ENCODE results near the gene NKX1-1.

The NKX1-1 gene

GRCh38 chr4:1409491-1410425 lies 3.5 kb upstream of the NKX1-1 start:
- Histone ChIP-seq H3K4me3 (ENCODE audit: low read depth in 1 of 2, low read length in 2 of 2) (no peak overlapping the region), H3K27ac (ENCODE audit: low read depth, low read length) (no peak overlapping the region), H3K4me1 (ENCODE audit: control insufficient read depth in 1 of 2, insufficient read depth in 2 of 2, low read length in 2 of 2) (no peaks in the 10 kb centered on the region), H3K9ac (ENCODE audit: low read depth in 1 of 2, low read length in 2 of 2) (no peak overlapping the region), H3K27me3 (ENCODE audit: control insufficient read depth in 1 of 2, insufficient read depth in 2 of 2, low read length in 2 of 2) (peaks cover 41 to 69% of the 10 kb centered on the region in 2 donors), H3K9me3 (ENCODE audit: control insufficient read depth in 1 of 2, low read length in 2 of 2) (no peaks in the 10 kb centered on the region), H3K36me3 (ENCODE audit: control insufficient read depth in 1 of 2, insufficient read depth in 2 of 2, low read length in 2 of 2) (no peaks in the 10 kb centered on the region)

- H3K36me3 ChIP-seq (ENCODE audit: control insufficient read depth in 1 of 2, insufficient read depth in 2 of 2, low read length in 2 of 2) = no peaks in the 10 kb centered on the region
- H3K4me3 ChIP-seq (ENCODE audit: low read depth in 1 of 2, low read length in 2 of 2) = no peak overlapping the region
- H3K4me1 ChIP-seq (ENCODE audit: control insufficient read depth in 1 of 2, insufficient read depth in 2 of 2, low read length in 2 of 2) = no peaks in the 10 kb centered on the region
- peaks cover 48 to 74% of the 10 kb centered on the region in 2 donors for H3K27me3 ChIP-seq (ENCODE audit: control insufficient read depth in 1 of 2, insufficient read depth in 2 of 2, low read length in 2 of 2)
- no peak overlapping the region for H3K27ac ChIP-seq (ENCODE audit: low read depth, low read length)
- H3K9me3 ChIP-seq (ENCODE audit: control insufficient read depth in 1 of 2, low read length in 2 of 2) = no peaks in the 10 kb centered on the region
- no peak overlapping the region for H3K9ac ChIP-seq (ENCODE audit: low read depth in 1 of 2, low read length in 2 of 2)
These were observed 2.8 kb upstream of the NKX1-1 start for GRCh38 chr4:1409079-1409478.

GRCh38 chr4:1408418-1408817 lies 2.2 kb upstream of the NKX1-1 start:
- Histone ChIP-seq H3K9me3 (ENCODE audit: control insufficient read depth in 1 of 2, low read length in 2 of 2) (no peaks in the 10 kb centered on the region), H3K27ac (ENCODE audit: low read depth, low read length) (no peak overlapping the region), H3K4me1 (ENCODE audit: control insufficient read depth in 1 of 2, insufficient read depth in 2 of 2, low read length in 2 of 2) (no peaks in the 10 kb centered on the region), H3K27me3 (ENCODE audit: control insufficient read depth in 1 of 2, insufficient read depth in 2 of 2, low read length in 2 of 2) (peaks cover 46 to 69% of the 10 kb centered on the region in 2 donors), H3K36me3 (ENCODE audit: control insufficient read depth in 1 of 2, insufficient read depth in 2 of 2, low read length in 2 of 2) (no peaks in the 10 kb centered on the region), H3K4me3 (ENCODE audit: low read depth in 1 of 2, low read length in 2 of 2) (no peak overlapping the region), H3K9ac (ENCODE audit: low read depth in 1 of 2, low read length in 2 of 2) (no peak overlapping the region)

- Histone ChIP-seq H3K9ac (ENCODE audit: low read depth in 1 of 2, low read length in 2 of 2) (no peak overlapping the region), H3K36me3 (ENCODE audit: control insufficient read depth in 1 of 2, insufficient read depth in 2 of 2, low read length in 2 of 2) (no peaks in the 10 kb centered on the region), H3K27ac (ENCODE audit: low read depth, low read length) (no peak overlapping the region), H3K27me3 (ENCODE audit: control insufficient read depth in 1 of 2, insufficient read depth in 2 of 2, low read length in 2 of 2) (peaks cover 43 to 62% of the 10 kb centered on the region in 2 donors), H3K4me3 (ENCODE audit: low read depth in 1 of 2, low read length in 2 of 2) (no peak overlapping the region), H3K4me1 (ENCODE audit: control insufficient read depth in 1 of 2, insufficient read depth in 2 of 2, low read length in 2 of 2) (no peaks in the 10 kb centered on the region), H3K9me3 (ENCODE audit: control insufficient read depth in 1 of 2, low read length in 2 of 2) (no peaks in the 10 kb centered on the region)
These were observed 1.6 kb upstream of the NKX1-1 start for GRCh38 chr4:1407657-1408333.

GRCh38 chr4:1406981-1407656 lies 877 bp upstream of the NKX1-1 start:
- no peaks in the 10 kb centered on the region for H3K9me3 ChIP-seq (ENCODE audit: control insufficient read depth in 1 of 2, low read length in 2 of 2)
- no peaks in the 10 kb centered on the region for H3K4me1 ChIP-seq (ENCODE audit: control insufficient read depth in 1 of 2, insufficient read depth in 2 of 2, low read length in 2 of 2)
- H3K9ac ChIP-seq (ENCODE audit: low read depth in 1 of 2, low read length in 2 of 2) = no peak overlapping the region
- H3K36me3 ChIP-seq (ENCODE audit: control insufficient read depth in 1 of 2, insufficient read depth in 2 of 2, low read length in 2 of 2) = no peaks in the 10 kb centered on the region
- H3K4me3 ChIP-seq (ENCODE audit: low read depth in 1 of 2, low read length in 2 of 2) = no peak overlapping the region
- H3K27ac ChIP-seq (ENCODE audit: low read depth, low read length) = no peak overlapping the region
- H3K27me3 ChIP-seq (ENCODE audit: control insufficient read depth in 1 of 2, insufficient read depth in 2 of 2, low read length in 2 of 2) = peaks cover 40 to 62% of the 10 kb centered on the region in 2 donors

- Histone ChIP-seq H3K36me3 (ENCODE audit: control insufficient read depth in 1 of 2, insufficient read depth in 2 of 2, low read length in 2 of 2) (no peaks in the 10 kb centered on the region), H3K27ac (ENCODE audit: low read depth, low read length) (no peak overlapping the region), H3K4me3 (ENCODE audit: low read depth in 1 of 2, low read length in 2 of 2) (no peak overlapping the region), H3K9ac (ENCODE audit: low read depth in 1 of 2, low read length in 2 of 2) (no peak overlapping the region), H3K27me3 (ENCODE audit: control insufficient read depth in 1 of 2, insufficient read depth in 2 of 2, low read length in 2 of 2) (peaks cover 43 to 60% of the 10 kb centered on the region in 2 donors), H3K9me3 (ENCODE audit: control insufficient read depth in 1 of 2, low read length in 2 of 2) (no peaks in the 10 kb centered on the region), H3K4me1 (ENCODE audit: control insufficient read depth in 1 of 2, insufficient read depth in 2 of 2, low read length in 2 of 2) (no peaks in the 10 kb centered on the region)
These were observed 427 bp downstream of the NKX1-1 start for GRCh38 chr4:1405636-1406393.

- Histone ChIP-seq H3K4me1 (ENCODE audit: control insufficient read depth in 1 of 2, insufficient read depth in 2 of 2, low read length in 2 of 2) (no peaks in the 10 kb centered on the region), H3K27ac (ENCODE audit: low read depth, low read length) (no peak overlapping the region), H3K9ac (ENCODE audit: low read depth in 1 of 2, low read length in 2 of 2) (no peak overlapping the region), H3K9me3 (ENCODE audit: control insufficient read depth in 1 of 2, low read length in 2 of 2) (no peaks in the 10 kb centered on the region), H3K36me3 (ENCODE audit: control insufficient read depth in 1 of 2, insufficient read depth in 2 of 2, low read length in 2 of 2) (no peaks in the 10 kb centered on the region), H3K27me3 (ENCODE audit: control insufficient read depth in 1 of 2, insufficient read depth in 2 of 2, low read length in 2 of 2) (peaks cover 44 to 66% of the 10 kb centered on the region in 2 donors), H3K4me3 (ENCODE audit: low read depth in 1 of 2, low read length in 2 of 2) (no peak overlapping the region)
These were observed 997 bp downstream of the NKX1-1 start for GRCh38 chr4:1405254-1405635.

- no peak overlapping the region for H3K9ac ChIP-seq (ENCODE audit: low read depth in 1 of 2, low read length in 2 of 2)
- no peaks in the 10 kb centered on the region for H3K9me3 ChIP-seq (ENCODE audit: control insufficient read depth in 1 of 2, low read length in 2 of 2)
- no peaks in the 10 kb centered on the region for H3K36me3 ChIP-seq (ENCODE audit: control insufficient read depth in 1 of 2, insufficient read depth in 2 of 2, low read length in 2 of 2)
- no peak overlapping the region for H3K4me3 ChIP-seq (ENCODE audit: low read depth in 1 of 2, low read length in 2 of 2)
- peaks cover 44 to 65% of the 10 kb centered on the region in 2 donors for H3K27me3 ChIP-seq (ENCODE audit: control insufficient read depth in 1 of 2, insufficient read depth in 2 of 2, low read length in 2 of 2)
- H3K4me1 ChIP-seq (ENCODE audit: control insufficient read depth in 1 of 2, insufficient read depth in 2 of 2, low read length in 2 of 2) = no peaks in the 10 kb centered on the region
- no peak overlapping the region for H3K27ac ChIP-seq (ENCODE audit: low read depth, low read length)
These were observed 1.5 kb downstream of the NKX1-1 start for GRCh38 chr4:1404573-1405253.

Measured in duodenal mucosa (tissue), 2 donors.